Prostate gland (tissue), 2 donors: ENCODE measurements around the gene DYNC1I2.

Source experiments
- POLR2A ChIP-seq: fragments of 450-650 bp; IDR thresholded peaks from one replicate; pipeline ENCODE4 v1.6.1; 2016; ENCODE audit warnings: antibody characterized with exemption, mild to moderate bottlenecking
- TF ChIP-seq, protein P1 (sequence below), 4 experiments: fragments of 200-600 bp in 2 of 4; fragments of 450-650 bp in 2 of 4; sonication (generic) in 2 of 4; IDR thresholded peaks; 1 replicate in 3 of 4; 2 replicates in 1 of 4; pipeline ENCODE4 v1.5.1; 2016 to 2019; ENCODE audit warnings: antibody characterized with exemption in 4 of 4, mild to moderate bottlenecking in 2 of 4, moderate library complexity in 2 of 4

DNA sequence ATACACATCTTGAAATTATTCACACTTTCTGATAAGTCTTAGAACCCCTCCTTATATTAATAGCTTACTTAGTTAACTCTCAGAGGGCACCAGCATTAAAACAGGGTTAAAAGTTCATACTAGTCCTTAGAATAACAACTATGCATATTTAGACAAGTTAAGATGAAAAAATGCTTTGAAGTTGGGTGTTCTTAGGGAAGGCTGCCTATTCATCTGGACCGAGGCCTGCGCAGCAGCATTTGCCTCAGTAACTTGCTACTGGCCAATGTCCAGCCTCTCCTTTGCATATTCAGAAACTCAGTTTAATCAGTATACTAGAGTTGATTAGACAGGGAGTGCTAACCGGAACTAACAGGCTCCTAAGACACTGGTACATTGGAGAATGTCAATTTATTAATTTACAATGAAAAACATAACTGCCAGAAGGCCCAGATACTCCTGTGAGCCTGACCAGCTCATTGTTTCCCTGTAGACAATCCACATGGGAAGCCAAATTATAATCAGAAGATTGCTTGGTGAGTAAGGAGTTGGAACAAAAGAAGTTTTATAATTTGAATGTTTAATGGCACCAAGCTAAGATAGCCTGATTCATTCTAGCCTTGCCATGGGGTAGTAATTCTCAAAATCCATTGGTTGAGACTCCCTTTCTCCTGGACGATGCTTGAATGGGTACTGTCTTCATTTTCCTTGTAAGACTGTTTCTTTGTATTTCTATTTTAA lies 48.9 kb downstream of the DYNC1I2 start:
- TF ChIP-seq POLR2A, result no peak
- TF ChIP-seq, protein P1, sequence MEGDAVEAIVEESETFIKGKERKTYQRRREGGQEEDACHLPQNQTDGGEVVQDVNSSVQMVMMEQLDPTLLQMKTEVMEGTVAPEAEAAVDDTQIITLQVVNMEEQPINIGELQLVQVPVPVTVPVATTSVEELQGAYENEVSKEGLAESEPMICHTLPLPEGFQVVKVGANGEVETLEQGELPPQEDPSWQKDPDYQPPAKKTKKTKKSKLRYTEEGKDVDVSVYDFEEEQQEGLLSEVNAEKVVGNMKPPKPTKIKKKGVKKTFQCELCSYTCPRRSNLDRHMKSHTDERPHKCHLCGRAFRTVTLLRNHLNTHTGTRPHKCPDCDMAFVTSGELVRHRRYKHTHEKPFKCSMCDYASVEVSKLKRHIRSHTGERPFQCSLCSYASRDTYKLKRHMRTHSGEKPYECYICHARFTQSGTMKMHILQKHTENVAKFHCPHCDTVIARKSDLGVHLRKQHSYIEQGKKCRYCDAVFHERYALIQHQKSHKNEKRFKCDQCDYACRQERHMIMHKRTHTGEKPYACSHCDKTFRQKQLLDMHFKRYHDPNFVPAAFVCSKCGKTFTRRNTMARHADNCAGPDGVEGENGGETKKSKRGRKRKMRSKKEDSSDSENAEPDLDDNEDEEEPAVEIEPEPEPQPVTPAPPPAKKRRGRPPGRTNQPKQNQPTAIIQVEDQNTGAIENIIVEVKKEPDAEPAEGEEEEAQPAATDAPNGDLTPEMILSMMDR (IDR thresholded peaks at IDR 0.05), result no peak
